Measurements from ENCODE around the gene STXBP3. TPM values are rescaled to one million over a fixed set of nuclear protein-coding genes. Genes with fewer than 3 reads are reported as not detected.
A peak's percentile ranks its signal among the peaks of the same experiment; 100 is the strongest.

The STXBP3 gene
- total and polyA plus RNA-seq, 2 donors (not counting 3 experiments of a cell fraction or from before 2014, with no cell fraction given), result 9.4 to 44.1 TPM

DNA sequence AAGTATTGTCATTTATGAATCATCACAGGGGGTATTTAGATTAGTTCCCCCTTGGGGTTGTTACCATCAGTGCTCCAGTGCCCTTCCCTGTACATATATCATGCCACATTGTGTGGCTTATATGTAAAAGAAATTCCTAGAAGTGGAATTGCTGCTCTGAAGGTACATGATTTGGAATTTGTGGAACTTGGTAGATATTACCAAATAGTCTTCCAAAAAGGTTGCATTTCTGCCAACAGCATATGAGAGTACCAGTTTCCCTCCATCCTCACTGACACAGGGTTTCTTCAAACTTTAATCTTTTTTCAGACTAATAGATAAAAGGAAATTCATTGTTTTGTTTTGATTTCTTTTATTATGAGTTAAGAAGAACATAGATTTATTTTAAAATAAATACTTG lies 69.1 kb downstream of the STXBP3 start:
- ChIA-PET CTCF (no interaction called here), POLR2A (no interaction called here)
- Histone ChIP-seq H3K4me1 (ENCODE audit: control insufficient read depth, extremely low read depth, insufficient read depth, low read length) (peaks cover 12% of the 10 kb centered on the region), H2AFZ (ENCODE audit: low read depth, low read length) (no peak overlapping the region), H3K36me3 (ENCODE audit: control insufficient read depth in 2 of 2, extremely low read depth in 1 of 2, insufficient read depth in 2 of 2, low read length in 2 of 2) (peaks cover 0 to 2% of the 10 kb centered on the region in 2 experiments), H3K9me1 (replicated peaks; ENCODE audit: control insufficient read depth, extremely low read depth, insufficient read depth, low read length) (no peaks in the 10 kb centered on the region), H3K27ac (ENCODE audit: insufficient read depth, low read depth, low read length) (peak overlapping the region; percentile 91), H3K4me3 (replicated peaks in 1 of 3; ENCODE audit: insufficient read depth in 1 of 3, low read depth in 1 of 3, low read length in 3 of 3) (no peak overlapping the region), H3K27me3 (ENCODE audit: control insufficient read depth in 2 of 2, insufficient read depth in 2 of 2, low read length in 2 of 2) (no peaks in the 10 kb centered on the region), H3K4me2 (ENCODE audit: insufficient read depth, low read length) (no peak overlapping the region), H4K20me1 (replicated peaks; ENCODE audit: control insufficient read depth, extremely low read depth, insufficient read depth, low read length) (no peaks in the 10 kb centered on the region), H3K79me2 (ENCODE audit: control insufficient read depth, insufficient read depth, low read length) (no peaks in the 10 kb centered on the region), H3K9ac (replicated peaks; ENCODE audit: extremely low read depth, insufficient read depth, low read length) (peak overlapping the region; percentile 87), H3K9me3 (replicated peaks; ENCODE audit: control insufficient read depth, insufficient read depth, low read length) (no peaks in the 10 kb centered on the region)
- DNase-seq (ENCODE audit: low read depth, low spot score), result no peak
- dilution Hi-C loops (cut with MboI; ENCODE audit: extremely low pct_ligation_motif_present, low sequenced_read_pairs) (no loop called here), intact Hi-C loops (cut with micrococcal nuclease) (loop anchor here (5.0 kb wide), 1 partner anchor 147 kb away; the partner anchor contains the start of gene CLCC1)
- no TSS peak for BruUV-seq (replicated peaks)
- FAIRE-seq, result no peak
- no peak for TF ChIP-seq POLR2AphosphoS5 (IDR thresholded peaks at IDR 0.05; ENCODE audit: insufficient read depth, low read depth, low read length)
- no peak for TF ChIP-seq MYC (IDR thresholded peaks at IDR 0.05; ENCODE audit: low read depth, low read length)
- no peak for TF ChIP-seq GATA2 (IDR thresholded peaks at IDR 0.05; ENCODE audit: insufficient read depth, insufficient read length, low read depth, low read length)
- no peak for TF ChIP-seq EZH2 (IDR thresholded peaks at IDR 0.05; ENCODE audit: borderline replicate concordance, low read depth, low read length, severe bottlenecking)
- TF ChIP-seq FOS (IDR thresholded peaks at IDR 0.05; ENCODE audit: borderline replicate concordance, insufficient read depth, low read length), result no peak
- TF ChIP-seq, protein P1, sequence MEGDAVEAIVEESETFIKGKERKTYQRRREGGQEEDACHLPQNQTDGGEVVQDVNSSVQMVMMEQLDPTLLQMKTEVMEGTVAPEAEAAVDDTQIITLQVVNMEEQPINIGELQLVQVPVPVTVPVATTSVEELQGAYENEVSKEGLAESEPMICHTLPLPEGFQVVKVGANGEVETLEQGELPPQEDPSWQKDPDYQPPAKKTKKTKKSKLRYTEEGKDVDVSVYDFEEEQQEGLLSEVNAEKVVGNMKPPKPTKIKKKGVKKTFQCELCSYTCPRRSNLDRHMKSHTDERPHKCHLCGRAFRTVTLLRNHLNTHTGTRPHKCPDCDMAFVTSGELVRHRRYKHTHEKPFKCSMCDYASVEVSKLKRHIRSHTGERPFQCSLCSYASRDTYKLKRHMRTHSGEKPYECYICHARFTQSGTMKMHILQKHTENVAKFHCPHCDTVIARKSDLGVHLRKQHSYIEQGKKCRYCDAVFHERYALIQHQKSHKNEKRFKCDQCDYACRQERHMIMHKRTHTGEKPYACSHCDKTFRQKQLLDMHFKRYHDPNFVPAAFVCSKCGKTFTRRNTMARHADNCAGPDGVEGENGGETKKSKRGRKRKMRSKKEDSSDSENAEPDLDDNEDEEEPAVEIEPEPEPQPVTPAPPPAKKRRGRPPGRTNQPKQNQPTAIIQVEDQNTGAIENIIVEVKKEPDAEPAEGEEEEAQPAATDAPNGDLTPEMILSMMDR (IDR thresholded peaks at IDR 0.05; ENCODE audit: extremely low read depth in 1 of 2, insufficient read depth in 1 of 2, low read depth in 1 of 2, low read length in 2 of 2), result no peak
- no peak for TF ChIP-seq MAX (IDR thresholded peaks at IDR 0.05; ENCODE audit: insufficient read depth, insufficient read length)
- no peak for TF ChIP-seq JUN (IDR thresholded peaks at IDR 0.05; ENCODE audit: borderline replicate concordance, insufficient read depth, insufficient read length, low read depth)
- no peak for TF ChIP-seq POLR2A (IDR thresholded peaks at IDR 0.05; ENCODE audit: low read depth, low read length)
